Measurements from ENCODE around the gene HOXA2.

GRCh38 chr7:27064661-27065060 is 37.8 kb downstream of the HOXA2 start:
- TF ChIP-seq LEF1 (IDR thresholded peaks at IDR 0.05; ENCODE audit: borderline replicate concordance) = no peak
- no peak for TF ChIP-seq FOXA1 (IDR thresholded peaks at IDR 0.05)
- TF ChIP-seq SUZ12 (IDR thresholded peaks at IDR 0.05) = no peak
- TF ChIP-seq BHLHE40 (IDR thresholded peaks at IDR 0.05; ENCODE audit: borderline replicate concordance) = no peak
- no peak for TF ChIP-seq SP1 (IDR thresholded peaks at IDR 0.05)
- no peak for TF ChIP-seq PKNOX1 (IDR thresholded peaks at IDR 0.05)
- no peak for TF ChIP-seq L3MBTL2 (conservative IDR thresholded peaks at IDR 0.05)
- TF ChIP-seq TARDBP (IDR thresholded peaks at IDR 0.05) = no peak
- no peak for TF ChIP-seq ZNF384 (IDR thresholded peaks at IDR 0.05)
- no peak for TF ChIP-seq CTBP1 (IDR thresholded peaks at IDR 0.05; ENCODE audit: borderline replicate concordance)
- TF ChIP-seq FOXM1 (IDR thresholded peaks at IDR 0.05; ENCODE audit: borderline replicate concordance) = no peak
- no peak for TF ChIP-seq FOXK2 (IDR thresholded peaks at IDR 0.05)
- TF ChIP-seq ARNT (IDR thresholded peaks at IDR 0.05) = no peak
- TF ChIP-seq NFRKB (IDR thresholded peaks at IDR 0.05) = no peak
